H9 (cell line): ENCODE results near the gene TSPAN13. TPM values are rescaled to one million over a fixed set of nuclear protein-coding genes. Genes with fewer than 3 reads are reported as not detected.

ENCODE experiments used
- DNase-seq: peaks from one replicate; pipeline ENCODE4 v3.0.0-alpha.2; 2017
- H2AFZ ChIP-seq: one replicate; pipeline ENCODE4 v1.6.1; 2013; ENCODE audit warnings: mild to moderate bottlenecking, low read length, control low read depth, moderate library complexity
- H2AK5ac ChIP-seq: 2 replicates; pipeline ENCODE4 v1.6.1; 2013; ENCODE audit warnings: low read length, control low read depth, mixed read lengths; ENCODE audit not compliant: insufficient read length
- H2BK120ac ChIP-seq: one replicate; pipeline ENCODE4 v1.6.1; 2013; ENCODE audit warnings: low read depth, mild to moderate bottlenecking, low read length, control low read depth, inconsistent platforms; ENCODE audit not compliant: poor library complexity, severe bottlenecking
- H2BK12ac ChIP-seq: 2 replicates; pipeline ENCODE4 v1.6.1; 2013; ENCODE audit warnings: low read length, control low read depth, mixed read lengths, low read depth; ENCODE audit not compliant: insufficient read length
- H2BK15ac ChIP-seq: 2 replicates; pipeline ENCODE4 v1.6.1; 2013; ENCODE audit warnings: low read depth, low read length, control low read depth
- H2BK20ac ChIP-seq: one replicate; pipeline ENCODE4 v1.6.1; 2013; ENCODE audit warnings: low read depth, mild to moderate bottlenecking, low read length, control low read depth, inconsistent platforms; ENCODE audit not compliant: poor library complexity, severe bottlenecking
- H2BK5ac ChIP-seq: 2 replicates; pipeline ENCODE4 v1.6.1; 2013; ENCODE audit warnings: low read length, control low read depth, mixed read lengths; ENCODE audit not compliant: insufficient read length
- H3K14ac ChIP-seq: 2 replicates; pipeline ENCODE4 v1.6.1; 2013; ENCODE audit warnings: low read length, control low read depth; ENCODE audit not compliant: insufficient read depth
- H3K18ac ChIP-seq: 2 replicates; pipeline ENCODE4 v1.6.1; 2013; ENCODE audit warnings: low read depth, mild to moderate bottlenecking, mixed read lengths, low read length, control low read depth; ENCODE audit not compliant: insufficient read length
- H3K23ac ChIP-seq: 2 replicates; pipeline ENCODE4 v1.6.1; 2013; ENCODE audit warnings: low read length, control low read depth, mixed read lengths, low read depth; ENCODE audit not compliant: insufficient read length
- H3K23me2 ChIP-seq: 2 replicates; pipeline ENCODE4 v1.6.1; 2013; ENCODE audit warnings: low read depth, mild to moderate bottlenecking, mixed read lengths, low read length, control low read depth; ENCODE audit not compliant: insufficient read length, poor library complexity, severe bottlenecking
- H3K27ac ChIP-seq: 2 replicates; pipeline ENCODE4 v1.5.1; 2013; ENCODE audit warnings: low read length, control low read depth, mixed read lengths, low read depth; ENCODE audit not compliant: insufficient read length
- H3K27me3 ChIP-seq: 2 replicates; pipeline ENCODE4 v1.6.1; 2013; ENCODE audit warnings: low read length, control low read depth, inconsistent platforms; ENCODE audit not compliant: insufficient read depth
- H3K4ac ChIP-seq: 2 replicates; pipeline ENCODE4 v1.6.1; 2013; ENCODE audit warnings: low read depth, mild to moderate bottlenecking, control low read depth, inconsistent platforms, low read length, moderate library complexity
- H3K4me1 ChIP-seq: 2 replicates; pipeline ENCODE4 v1.6.1; 2013; ENCODE audit warnings: low read length, control low read depth, inconsistent platforms; ENCODE audit not compliant: insufficient read depth
- H3K4me2 ChIP-seq: 2 replicates; pipeline ENCODE4 v1.6.1; 2013; ENCODE audit warnings: low read length, control low read depth, mixed read lengths; ENCODE audit not compliant: insufficient read length, insufficient read depth
- H3K56ac ChIP-seq: 2 replicates; pipeline ENCODE4 v1.6.1; 2013; ENCODE audit warnings: low read depth, mild to moderate bottlenecking, mixed read lengths, low read length, control low read depth; ENCODE audit not compliant: insufficient read length
- H3K79me1 ChIP-seq: 2 replicates; pipeline ENCODE4 v1.6.1; 2013; ENCODE audit warnings: low read depth, mild to moderate bottlenecking, moderate library complexity, low read length, control low read depth, inconsistent platforms; ENCODE audit not compliant: insufficient read depth, poor library complexity, severe bottlenecking
- H3K79me2 ChIP-seq: 2 replicates; pipeline ENCODE4 v1.6.1; 2013; ENCODE audit warnings: low read length, control low read depth, inconsistent platforms; ENCODE audit not compliant: insufficient read depth
- H3K9ac ChIP-seq: 2 replicates; pipeline ENCODE4 v1.6.1; 2013; ENCODE audit warnings: low read length, control low read depth, mixed read lengths; ENCODE audit not compliant: insufficient read length; ENCODE audit errors: extremely low read depth
- H3K9me3 ChIP-seq: one replicate; pipeline ENCODE4 v1.6.1; 2013; ENCODE audit warnings: low read depth, low read length, inconsistent platforms; ENCODE audit not compliant: control insufficient read depth
- H3T11ph ChIP-seq: one replicate; pipeline ENCODE4 v1.6.1; 2013; ENCODE audit warnings: mild to moderate bottlenecking, low read length, control low read depth, inconsistent platforms
- H4K20me1 ChIP-seq: one replicate; pipeline ENCODE4 v1.6.1; 2013; ENCODE audit not compliant: control insufficient read depth, insufficient read length, insufficient read depth
- H4K5ac ChIP-seq: 2 replicates; pipeline ENCODE4 v1.6.1; 2013; ENCODE audit warnings: low read depth, mild to moderate bottlenecking, mixed read lengths, low read length, control low read depth; ENCODE audit not compliant: insufficient read length
- H4K8ac ChIP-seq: replicated peaks from 2 replicates; pipeline ENCODE4 v1.6.1; 2013; ENCODE audit warnings: low read length, control low read depth, mixed read lengths, low read depth; ENCODE audit not compliant: insufficient read length
- H4K91ac ChIP-seq: 2 replicates; pipeline ENCODE4 v1.6.1; 2013; ENCODE audit warnings: low read depth, mild to moderate bottlenecking, moderate library complexity, mixed read lengths, low read length, control low read depth; ENCODE audit not compliant: insufficient read length
- H3K27ac Mint-ChIP-seq, 3 experiments: 2 replicates in 2 of 3; 3 replicates in 1 of 3; pipeline ENCODE4 v1.8.0; 2020 to 2021; ENCODE audit warnings: mixed read lengths in 3 of 3, mild to moderate bottlenecking in 1 of 3, moderate library complexity in 1 of 3
- H3K27me3 Mint-ChIP-seq: 2 replicates; pipeline ENCODE4 v1.8.0; 2021; ENCODE audit warnings: low read depth, mild to moderate bottlenecking, moderate library complexity, mixed read lengths
- H3K36me3 Mint-ChIP-seq, 3 experiments: 2 replicates in 2 of 3; 3 replicates in 1 of 3; pipeline ENCODE4 v1.8.0; 2020 to 2021; ENCODE audit warnings: low read depth in 3 of 3, mixed read lengths in 3 of 3; ENCODE audit not compliant: insufficient read depth in 1 of 3
- H3K4me1 Mint-ChIP-seq, 2 experiments: 2 replicates each; pipeline ENCODE4 v1.8.0; 2020; ENCODE audit warnings: mixed read lengths in 2 of 2
- H3K4me3 Mint-ChIP-seq, 2 experiments: 2 replicates in 1 of 2; 3 replicates in 1 of 2; pipeline ENCODE4 v1.8.0; 2020 to 2021; ENCODE audit warnings: mild to moderate bottlenecking in 2 of 2, mixed read lengths in 2 of 2, moderate library complexity in 1 of 2
- H3K9me3 Mint-ChIP-seq, 2 experiments: 2 replicates in 1 of 2; 3 replicates in 1 of 2; pipeline ENCODE4 v1.8.0; 2020; ENCODE audit warnings: mild to moderate bottlenecking in 2 of 2, mixed read lengths in 2 of 2, moderate library complexity in 1 of 2
- CTCF ChIP-seq: fragments of 200-600 bp; sonication (generic); conservative IDR thresholded peaks from 3 replicates; pipeline ENCODE4 v1.8.0; 2021; ENCODE audit warnings: antibody characterized with exemption, mild to moderate bottlenecking
- WGBS: extraction: QIAGEN DNeasy Blood & Tissue Kit; methylation state at CpG from one replicate; pipeline ENCODE4 v1.1.7; 2013; ENCODE audit warnings: missing lambda C conversion rate, low lambda C conversion rate, mixed read lengths; ENCODE audit not compliant: insufficient read length; ENCODE audit errors: extremely low coverage; 5-methylcytosine and 5-hydroxymethylcytosine counted together
- total RNA-seq: library from RNA; stranded (reverse); gene quantifications from 2 replicates; pipeline ENCODE4 v1.2.1, GENCODE V29; 2021

TSPAN13 gene
- total RNA-seq, 1 experiment from 2014 or later: 18.7 TPM

GRCh38 chr7:16813232-16813616, 59.7 kb downstream of the TSPAN13 start:
- H3K56ac ChIP-seq: no peak overlapping the region
- no peaks in the 10 kb centered on the region; a peak in 1 of 5 replicates for H3K9me3 Mint-ChIP-seq
- H3K27ac Mint-ChIP-seq: no peak overlapping the region
- no peak overlapping the region for H2BK120ac ChIP-seq
- H3K23ac ChIP-seq: no peak overlapping the region
- no CpG with 5 or more reads among the region's 3 CpGs for WGBS
- no peak for TF ChIP-seq CTCF
- no peaks in the 10 kb centered on the region for H3K79me1 ChIP-seq
- H2BK20ac ChIP-seq: no peak overlapping the region
- H3K79me2 ChIP-seq: no peaks in the 10 kb centered on the region
- H3K27ac ChIP-seq: no peak overlapping the region
- no peak overlapping the region for H3K4ac ChIP-seq
- H4K20me1 ChIP-seq: no peaks in the 10 kb centered on the region
- no peak for DNase-seq
- no peaks in the 10 kb centered on the region for H3K27me3 Mint-ChIP-seq
- no peaks in the 10 kb centered on the region for H3K36me3 Mint-ChIP-seq
- no peak overlapping the region for H2BK12ac ChIP-seq
- H4K8ac ChIP-seq: no peak overlapping the region
- H4K5ac ChIP-seq: no peak overlapping the region
- no peak overlapping the region for H3K14ac ChIP-seq
- no peak overlapping the region for H2AK5ac ChIP-seq
- no peaks in the 10 kb centered on the region for H3K4me1 ChIP-seq
- no peak overlapping the region for H2AFZ ChIP-seq
- no peaks in the 10 kb centered on the region for H3K27me3 ChIP-seq
- H2BK15ac ChIP-seq: no peak overlapping the region
- H3K4me2 ChIP-seq: no peak overlapping the region
- H3K18ac ChIP-seq: no peak overlapping the region
- H3K4me1 Mint-ChIP-seq: peaks cover 0 to 3% of the 10 kb centered on the region in 2 experiments; a peak in 1 of 4 replicates
- no peak overlapping the region for H2BK5ac ChIP-seq
- H3K9ac ChIP-seq: no peak overlapping the region
- H3T11ph ChIP-seq: no peak overlapping the region
- no peaks in the 10 kb centered on the region for H3K9me3 ChIP-seq
- no peaks in the 10 kb centered on the region for H3K23me2 ChIP-seq
- no peak overlapping the region for H4K91ac ChIP-seq
- H3K4me3 Mint-ChIP-seq: no peak overlapping the region
